ENCODE measurements around the gene YES1. TPM values are rescaled to one million over a fixed set of nuclear protein-coding genes. Genes with fewer than 3 reads are reported as not detected.

The YES1 gene
- total and polyA plus RNA-seq, 2 donors from 2014 or later, result 12.6 to 48.5 TPM

GRCh38 chr18:754656-755055 is 57.4 kb downstream of the YES1 start:
- no peak overlapping the region for H3K4me3 ChIP-seq (ENCODE audit: low read length in 3 of 3)
- no peaks in the 10 kb centered on the region for H3K4me1 ChIP-seq (ENCODE audit: control insufficient read depth in 2 of 3, insufficient read depth in 2 of 3, low read depth in 1 of 3, low read length in 3 of 3)
- DNase-seq, result no peak
- FAIRE-seq, result no peak
- H3K27ac ChIP-seq (ENCODE audit: low read depth in 2 of 2, low read length in 2 of 2), result no peak overlapping the region
- no peaks in the 10 kb centered on the region for H3K27me3 ChIP-seq (ENCODE audit: control insufficient read depth, insufficient read depth, low read length)
- intact Hi-C loops (cut with DNase I), result no loop called here
- H3K9ac ChIP-seq (ENCODE audit: low read length in 3 of 3), result no peak overlapping the region
- no peaks in the 10 kb centered on the region for H3K9me3 ChIP-seq (ENCODE audit: control insufficient read depth in 2 of 3, insufficient read depth in 1 of 3, low read length in 3 of 3)
- no peak for TF ChIP-seq CTCF (IDR thresholded peaks at IDR 0.05; ENCODE audit: borderline replicate concordance, extremely low read depth, insufficient read depth)
- H3K36me3 ChIP-seq (ENCODE audit: control insufficient read depth in 2 of 3, insufficient read depth in 3 of 3, low read length in 3 of 3), result no peaks in the 10 kb centered on the region

- no peak for TF ChIP-seq CTCF (IDR thresholded peaks at IDR 0.05; ENCODE audit: borderline replicate concordance, extremely low read depth, insufficient read depth)
- H3K9me3 ChIP-seq (ENCODE audit: control insufficient read depth in 2 of 3, insufficient read depth in 1 of 3, low read length in 3 of 3), result no peaks in the 10 kb centered on the region
- no peak for DNase-seq
- H3K4me1 ChIP-seq (ENCODE audit: control insufficient read depth in 2 of 3, insufficient read depth in 2 of 3, low read depth in 1 of 3, low read length in 3 of 3), result no peaks in the 10 kb centered on the region
- H3K9ac ChIP-seq (ENCODE audit: low read length in 3 of 3), result no peak overlapping the region
- no peaks in the 10 kb centered on the region for H3K27me3 ChIP-seq (ENCODE audit: control insufficient read depth, insufficient read depth, low read length)
- H3K27ac ChIP-seq (ENCODE audit: low read depth in 2 of 2, low read length in 2 of 2), result no peak overlapping the region
- no peak overlapping the region for H3K4me3 ChIP-seq (ENCODE audit: low read length in 3 of 3)
- intact Hi-C loops (cut with DNase I), result no loop called here
- FAIRE-seq, result no peak
- H3K36me3 ChIP-seq (ENCODE audit: control insufficient read depth in 2 of 3, insufficient read depth in 3 of 3, low read length in 3 of 3), result peaks cover 0 to 11% (median 4%) of the 10 kb centered on the region in 3 donors
Observed at GRCh38 chr18:750456-750855, 61.6 kb downstream of the YES1 start.

GRCh38 chr18:744832-745597 is 67.0 kb downstream of the YES1 start:
- Histone ChIP-seq H3K4me1 (ENCODE audit: control insufficient read depth in 2 of 3, insufficient read depth in 2 of 3, low read depth in 1 of 3, low read length in 3 of 3) (no peaks in the 10 kb centered on the region), H3K27ac (ENCODE audit: low read depth in 2 of 2, low read length in 2 of 2) (no peak overlapping the region), H3K27me3 (ENCODE audit: control insufficient read depth, insufficient read depth, low read length) (no peaks in the 10 kb centered on the region), H3K9me3 (ENCODE audit: control insufficient read depth in 2 of 3, insufficient read depth in 1 of 3, low read length in 3 of 3) (no peaks in the 10 kb centered on the region), H3K4me3 (ENCODE audit: low read length in 3 of 3) (no peak overlapping the region), H3K9ac (ENCODE audit: low read length in 3 of 3) (no peak overlapping the region), H3K36me3 (ENCODE audit: control insufficient read depth in 2 of 3, insufficient read depth in 3 of 3, low read length in 3 of 3) (peaks cover 0 to 18% (median 9%) of the 10 kb centered on the region in 3 donors)
- intact Hi-C loops (cut with DNase I), result loop anchor here (5.0 kb wide), 1 partner anchor 87 kb away; no protein-coding TSS in a partner anchor
- FAIRE-seq (no peak), DNase-seq (no peak)
- no peak for TF ChIP-seq CTCF (IDR thresholded peaks at IDR 0.05; ENCODE audit: borderline replicate concordance, extremely low read depth, insufficient read depth)
